HepG2 (cell line): ENCODE measurements around the gene OSTF1. TPM values are rescaled to one million over a fixed set of nuclear protein-coding genes. Genes with fewer than 3 reads are reported as not detected.

Source experiments
- DRAP1 ChIP-seq: IDR thresholded peaks from 2 replicates; pipeline ENCODE4 v1.6.1; 2016; ENCODE audit warnings: missing genetic modification reagents, missing compliant biosample characterization
- GTF2F1 ChIP-seq: fragments of 150-350 bp; IDR thresholded peaks from 2 replicates; pipeline ENCODE4 v1.6.1; 2014; ENCODE audit warnings: low read length
- HDAC2 ChIP-seq: sonication (generic); formaldehyde crosslinking; IDR thresholded peaks from 2 replicates; pipeline ENCODE4 v1.4.0; 2020; ENCODE audit warnings: missing genetic modification reagents
- HHEX ChIP-seq: IDR thresholded peaks from 2 replicates; pipeline ENCODE4 v1.6.1; 2016; ENCODE audit warnings: control low read depth
- HMG20A ChIP-seq: IDR thresholded peaks from 2 replicates; pipeline ENCODE4 v1.6.1; 2016; ENCODE audit warnings: borderline replicate concordance
- HNF1A ChIP-seq, 2 experiments: sonication (generic) in 1 of 2; formaldehyde crosslinking in 1 of 2; IDR thresholded peaks; 2 replicates each; pipeline versions ENCODE4 v1.4.0 to v1.6.1; 2016 to 2020; ENCODE audit warnings: borderline replicate concordance in 1 of 2, low read depth in 1 of 2, mild to moderate bottlenecking in 1 of 2, missing genetic modification reagents in 1 of 2
- HNRNPK ChIP-seq: fragments of 200-400 bp; formaldehyde crosslinking; IDR thresholded peaks from 2 replicates; pipeline ENCODE4 v1.6.1; 2018; ENCODE audit warnings: low read length, low read depth, moderate library complexity, mild to moderate bottlenecking; ENCODE audit not compliant: poor library complexity, severe bottlenecking
- MTA3 ChIP-seq: sonication (generic); formaldehyde crosslinking; IDR thresholded peaks from 2 replicates; pipeline ENCODE4 v1.4.0; 2020; ENCODE audit warnings: missing genetic modification reagents
- NR2F2 ChIP-seq: IDR thresholded peaks from 2 replicates; pipeline ENCODE4 v1.6.1; 2012; ENCODE audit warnings: low read depth, inconsistent platforms, borderline replicate concordance
- RFX5 ChIP-seq: IDR thresholded peaks from 2 replicates; pipeline ENCODE4 v1.6.1; 2011; ENCODE audit warnings: low read depth, low read length, improper control_type of control experiment
- RFXAP ChIP-seq: sonication (generic); formaldehyde crosslinking; IDR thresholded peaks from 2 replicates; pipeline ENCODE4 v1.4.0; 2020; ENCODE audit warnings: missing genetic modification reagents, borderline replicate concordance
- RORA ChIP-seq: sonication (generic); formaldehyde crosslinking; IDR thresholded peaks from 2 replicates; pipeline ENCODE4 v1.5.0; 2020; ENCODE audit warnings: mild to moderate bottlenecking, missing genetic modification reagents, moderate library complexity
- UBTF ChIP-seq: sonication (generic); formaldehyde crosslinking; IDR thresholded peaks from 2 replicates; pipeline ENCODE4 v1.4.0; 2020; ENCODE audit warnings: mild to moderate bottlenecking, missing genetic modification reagents
- ZBTB7B ChIP-seq: sonication (generic); formaldehyde crosslinking; IDR thresholded peaks from 2 replicates; pipeline ENCODE4 v1.4.0; 2020; ENCODE audit warnings: missing genetic modification reagents
- ZNF18 ChIP-seq: sonication (generic); formaldehyde crosslinking; IDR thresholded peaks from 2 replicates; pipeline ENCODE4 v1.8.0; 2022; ENCODE audit warnings: mild to moderate bottlenecking, missing genetic modification reagents; ENCODE audit not compliant: insufficient replicate concordance
- ZNF674 ChIP-seq: sonication (generic); formaldehyde crosslinking; IDR thresholded peaks from 2 replicates; pipeline ENCODE4 v1.5.0; 2020; ENCODE audit warnings: low read depth, mild to moderate bottlenecking, missing genetic modification reagents
- polyA plus RNA-seq, 8 experiments: library from polyadenylated mRNA; depleted of rRNA in 3 of 8; stranded (reverse) in 7 of 8; unstranded in 1 of 8; fragments of >200 nt; fragmentation: Illumina TruSeq in 4 of 8; extraction: Trizol in 4 of 8; gene quantifications; 2 replicates each; pipeline versions ENCODE4 v1.2.1 to v1.2.3, GENCODE V29; 2011 to 2016; ENCODE audit warnings: low read depth in 4 of 8, missing spikeins in 1 of 8, mixed read lengths in 1 of 8; ENCODE audit not compliant: insufficient read depth in 1 of 8
- total RNA-seq, 5 experiments: library from RNA; depleted of rRNA; stranded (reverse); fragments of >200 nt; fragmentation: Illumina TruSeq; extraction: Trizol; gene quantifications; 2 replicates each; pipeline ENCODE4 v1.2.3, GENCODE V29; 2016; ENCODE audit warnings: low read depth in 1 of 5
- TF ChIP-seq, protein P1 (sequence below): sonication (generic); formaldehyde crosslinking; IDR thresholded peaks from 2 replicates; pipeline ENCODE4 v1.4.0; 2020; ENCODE audit warnings: low read depth, mild to moderate bottlenecking, missing genetic modification reagents
- TF ChIP-seq, protein P2 (sequence below): sonication (generic); IDR thresholded peaks from 2 replicates; pipeline ENCODE4 v1.6.1; 2016; ENCODE audit warnings: low read depth, borderline replicate concordance

OSTF1 gene
- total and polyA plus RNA-seq, 2 of the 13 experiments (the other 11 are each of a cell fraction or from before 2014, with no cell fraction given), result 16.8 to 39.0 TPM

GRCh38 chr9:75088646-75089372 lies 495 bp downstream of the OSTF1 start (continued):
- TF ChIP-seq RORA (no peak), RFX5 (peak; percentile 92), ZBTB7B (CRISPR knock-in tag) (no peak), HHEX (no peak), GTF2F1 (no peak), HNF1A (IDR thresholded peaks at IDR 0.05; ENCODE audit: low read depth) (no peak), HNF1A (CRISPR knock-in tag; IDR thresholded peaks at IDR 0.05; ENCODE audit: borderline replicate concordance) (no peak), NR2F2 (no peak), HNRNPK (peak; percentile 1), ZNF18 (CRISPR knock-in tag) (peak; percentile 53), ZNF674 (no peak), MTA3 (CRISPR knock-in tag) (no peak), HMG20A (no peak), DRAP1 (CRISPR knock-in tag) (0 out of 2 replicates have a peak, but pooled peaks have one; percentile 9), RFXAP (0 out of 2 replicates have a peak, but pooled peaks have one; percentile 42), HDAC2 (CRISPR knock-in tag) (no peak), UBTF (peak; percentile 44; the same call in 1 of the 2 replicates)
- TF ChIP-seq, protein P1, sequence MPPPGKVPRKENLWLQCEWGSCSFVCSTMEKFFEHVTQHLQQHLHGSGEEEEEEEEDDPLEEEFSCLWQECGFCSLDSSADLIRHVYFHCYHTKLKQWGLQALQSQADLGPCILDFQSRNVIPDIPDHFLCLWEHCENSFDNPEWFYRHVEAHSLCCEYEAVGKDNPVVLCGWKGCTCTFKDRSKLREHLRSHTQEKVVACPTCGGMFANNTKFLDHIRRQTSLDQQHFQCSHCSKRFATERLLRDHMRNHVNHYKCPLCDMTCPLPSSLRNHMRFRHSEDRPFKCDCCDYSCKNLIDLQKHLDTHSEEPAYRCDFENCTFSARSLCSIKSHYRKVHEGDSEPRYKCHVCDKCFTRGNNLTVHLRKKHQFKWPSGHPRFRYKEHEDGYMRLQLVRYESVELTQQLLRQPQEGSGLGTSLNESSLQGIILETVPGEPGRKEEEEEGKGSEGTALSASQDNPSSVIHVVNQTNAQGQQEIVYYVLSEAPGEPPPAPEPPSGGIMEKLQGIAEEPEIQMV (CRISPR knock-in tag), result no peak
- TF ChIP-seq, protein P2, sequence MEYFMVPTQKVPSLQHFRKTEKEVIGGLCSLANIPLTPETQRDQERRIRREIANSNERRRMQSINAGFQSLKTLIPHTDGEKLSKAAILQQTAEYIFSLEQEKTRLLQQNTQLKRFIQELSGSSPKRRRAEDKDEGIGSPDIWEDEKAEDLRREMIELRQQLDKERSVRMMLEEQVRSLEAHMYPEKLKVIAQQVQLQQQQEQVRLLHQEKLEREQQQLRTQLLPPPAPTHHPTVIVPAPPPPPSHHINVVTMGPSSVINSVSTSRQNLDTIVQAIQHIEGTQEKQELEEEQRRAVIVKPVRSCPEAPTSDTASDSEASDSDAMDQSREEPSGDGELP, result peak; percentile 64; the same call in 1 of the 2 replicates
